Keratinocyte (primary cell): Measurements from ENCODE around the gene OPN4. TPM values are rescaled to one million over a fixed set of nuclear protein-coding genes. Genes with fewer than 3 reads are reported as not detected.
"Not testable (repeated sequence)": the region's sequence is repeated elsewhere in the genome, so short reads cannot be mapped to it uniquely, and the experiment has no call there.

Source experiments
- DNase-seq: peaks from one replicate; pipeline ENCODE4 v3.0.0-alpha.2; 2011; ENCODE audit warnings: low read depth, missing footprints, low spot score
- FAIRE-seq: peaks from 2 replicates; lab custom pipeline; 2011; peaks lifted over from hg19 to GRCh38; lab: Jason Lieb, UNC
- H2AFZ ChIP-seq: 2 replicates; pipeline ENCODE4 v1.6.0; 2012; ENCODE audit warnings: low read length, control low read depth, inconsistent platforms; ENCODE audit not compliant: control insufficient read depth
- H3K27ac ChIP-seq: 2 replicates; pipeline ENCODE4 v1.5.1; 2011; ENCODE audit warnings: low read length; ENCODE audit not compliant: control insufficient read depth, insufficient read depth
- H3K27me3 ChIP-seq: 3 replicates; pipeline ENCODE4 v1.6.0; 2011; ENCODE audit warnings: low read length; ENCODE audit not compliant: control insufficient read depth, insufficient read depth; ENCODE audit errors: extremely low read depth
- H3K36me3 ChIP-seq, 2 experiments: 2 replicates in 1 of 2; 3 replicates in 1 of 2; pipeline ENCODE4 v1.5.1; 2011; ENCODE audit warnings: low read length in 2 of 2, mild to moderate bottlenecking in 1 of 2; ENCODE audit not compliant: control insufficient read depth in 2 of 2, insufficient read depth in 2 of 2; ENCODE audit errors: extremely low read depth in 1 of 2
- H3K4me1 ChIP-seq: 3 replicates; pipeline ENCODE4 v1.5.1; 2011; ENCODE audit warnings: low read length; ENCODE audit not compliant: control insufficient read depth, insufficient read depth; ENCODE audit errors: extremely low read depth
- H3K4me2 ChIP-seq: 3 replicates; pipeline ENCODE4 v1.6.0; 2011; ENCODE audit warnings: low read depth, low read length; ENCODE audit not compliant: control insufficient read depth, insufficient read depth; ENCODE audit errors: extremely low read depth
- H3K4me3 ChIP-seq, 3 experiments: fragments of 200-600 bp in 1 of 3; sonication (generic) in 1 of 3; 2 replicates in 2 of 3; 3 replicates in 1 of 3; pipeline ENCODE4 v1.5.1; 2011 to 2016; ENCODE audit warnings: low read length in 3 of 3, mild to moderate bottlenecking in 3 of 3, control low read depth in 2 of 3, inconsistent platforms in 1 of 3, low read depth in 1 of 3, mixed read lengths in 1 of 3, mixed run types in 1 of 3, moderate library complexity in 1 of 3; ENCODE audit not compliant: control insufficient read depth in 2 of 3, insufficient read depth in 2 of 3; ENCODE audit errors: extremely low read depth in 1 of 3
- H3K79me2 ChIP-seq: 2 replicates; pipeline ENCODE4 v1.6.0; 2012; ENCODE audit warnings: low read length; ENCODE audit not compliant: control insufficient read depth, insufficient read depth
- H3K9ac ChIP-seq: 3 replicates; pipeline ENCODE4 v1.6.0; 2011; ENCODE audit warnings: low read length; ENCODE audit not compliant: control insufficient read depth, insufficient read depth; ENCODE audit errors: extremely low read depth
- H3K9me1 ChIP-seq: 3 replicates; pipeline ENCODE4 v1.6.0; 2011; ENCODE audit warnings: low read length; ENCODE audit not compliant: control insufficient read depth, insufficient read depth; ENCODE audit errors: extremely low read depth
- H3K9me3 ChIP-seq: 2 replicates; pipeline ENCODE4 v1.5.1; 2012; ENCODE audit warnings: low read depth, low read length; ENCODE audit not compliant: control insufficient read depth
- H4K20me1 ChIP-seq: 3 replicates; pipeline ENCODE4 v1.6.0; 2011; ENCODE audit warnings: low read length; ENCODE audit not compliant: control insufficient read depth, insufficient read depth; ENCODE audit errors: extremely low read depth
- EZH2 ChIP-seq: IDR thresholded peaks from one replicate; pipeline ENCODE4 v1.6.1; 2012; ENCODE audit warnings: inconsistent platforms, mild to moderate bottlenecking, low read length, moderate library complexity
- dilution Hi-C: fragments of 300-500 bp; cut with MboI; formaldehyde crosslinking; loops from one replicate; pipeline ENCODE4 v1.7.0; 2020; ENCODE audit warnings: low sequenced_read_pairs; ENCODE audit not compliant: extremely low pct_ligation_motif_present
- polyA plus RNA-seq, 5 experiments: library from polyadenylated mRNA; depleted of rRNA in 3 of 5; stranded (reverse) in 3 of 5; stranded (forward) in 1 of 5; unstranded in 1 of 5; fragments of >200 nt; gene quantifications; 1 replicate in 1 of 5; 2 replicates in 3 of 5; 3 replicates in 1 of 5; pipeline versions ENCODE4 v1.2.1 to v1.2.3, GENCODE V29; 2011 to 2012; ENCODE audit warnings: missing spikeins in 2 of 5, low read depth in 1 of 5, low replicate concordance in 1 of 5
- TF ChIP-seq, protein P1 (sequence below), 3 experiments: IDR thresholded peaks in 1 of 3; conservative IDR thresholded peaks in 1 of 3; optimal IDR thresholded peaks in 1 of 3; 2 replicates in 2 of 3; 3 replicates in 1 of 3; pipeline versions ENCODE3 to v1.5.1; 2011; ENCODE audit warnings: low read length in 3 of 3, mild to moderate bottlenecking in 3 of 3, moderate library complexity in 2 of 3, control low read depth in 1 of 3, inconsistent platforms in 1 of 3; ENCODE audit not compliant: insufficient read depth in 2 of 3; ENCODE audit errors: extremely low read depth in 1 of 3

Gene OPN4
- polyA plus RNA-seq, 1 donor (not counting 4 experiments of a cell fraction or from before 2014, with no cell fraction given): not detected

DNA sequence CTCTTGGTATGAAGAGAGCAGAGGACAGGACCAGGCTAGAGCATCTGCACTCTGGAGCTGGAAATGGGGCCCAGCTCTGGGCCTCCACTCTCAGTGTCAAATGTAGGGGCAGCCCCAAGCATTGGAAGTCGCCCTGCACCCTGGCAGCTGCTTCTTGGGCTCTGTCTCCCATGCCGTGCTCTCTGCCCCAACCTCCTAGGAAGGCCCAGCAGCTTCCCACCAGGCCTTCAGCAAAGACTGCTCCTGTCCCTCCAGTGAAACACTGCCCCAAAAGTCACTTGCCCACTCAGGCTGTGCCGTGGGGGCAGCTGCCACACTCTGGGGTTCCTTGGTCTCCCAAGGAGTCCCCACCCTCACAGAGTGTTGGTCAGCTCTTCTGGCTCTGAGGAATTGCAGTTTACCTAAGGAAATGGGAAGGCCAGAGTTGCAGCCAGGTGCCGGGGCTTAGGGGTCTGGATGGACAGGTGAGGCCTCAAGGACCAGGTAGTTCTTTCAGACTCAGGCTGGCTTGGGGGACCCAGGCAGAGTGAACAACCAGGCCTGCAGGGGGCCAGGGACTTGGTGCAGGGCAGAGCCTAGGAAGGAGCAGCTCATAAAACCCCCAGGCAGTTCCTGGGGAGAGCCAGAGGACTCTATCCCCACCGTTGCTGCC is 9.4 kb upstream of the OPN4 start:
- Histone ChIP-seq H3K4me1 (peaks cover 34% of the 10 kb centered on the region), H2AFZ (no peak overlapping the region), H3K36me3 (no peaks in the 10 kb centered on the region), H3K27ac (no peak overlapping the region), H3K9me3 (no peaks in the 10 kb centered on the region), H3K27me3 (no peaks in the 10 kb centered on the region), H3K4me3 (no peak overlapping the region), H3K9ac (no peak overlapping the region), H3K79me2 (no peaks in the 10 kb centered on the region), H3K9me1 (peaks cover 2% of the 10 kb centered on the region), H4K20me1 (no peaks in the 10 kb centered on the region), H3K4me2 (no peak overlapping the region)
- TF ChIP-seq, protein P1, sequence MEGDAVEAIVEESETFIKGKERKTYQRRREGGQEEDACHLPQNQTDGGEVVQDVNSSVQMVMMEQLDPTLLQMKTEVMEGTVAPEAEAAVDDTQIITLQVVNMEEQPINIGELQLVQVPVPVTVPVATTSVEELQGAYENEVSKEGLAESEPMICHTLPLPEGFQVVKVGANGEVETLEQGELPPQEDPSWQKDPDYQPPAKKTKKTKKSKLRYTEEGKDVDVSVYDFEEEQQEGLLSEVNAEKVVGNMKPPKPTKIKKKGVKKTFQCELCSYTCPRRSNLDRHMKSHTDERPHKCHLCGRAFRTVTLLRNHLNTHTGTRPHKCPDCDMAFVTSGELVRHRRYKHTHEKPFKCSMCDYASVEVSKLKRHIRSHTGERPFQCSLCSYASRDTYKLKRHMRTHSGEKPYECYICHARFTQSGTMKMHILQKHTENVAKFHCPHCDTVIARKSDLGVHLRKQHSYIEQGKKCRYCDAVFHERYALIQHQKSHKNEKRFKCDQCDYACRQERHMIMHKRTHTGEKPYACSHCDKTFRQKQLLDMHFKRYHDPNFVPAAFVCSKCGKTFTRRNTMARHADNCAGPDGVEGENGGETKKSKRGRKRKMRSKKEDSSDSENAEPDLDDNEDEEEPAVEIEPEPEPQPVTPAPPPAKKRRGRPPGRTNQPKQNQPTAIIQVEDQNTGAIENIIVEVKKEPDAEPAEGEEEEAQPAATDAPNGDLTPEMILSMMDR (optimal IDR thresholded peaks at IDR 0.05 in 1 of 3, IDR thresholded peaks at IDR 0.05 in 1 of 3, conservative IDR thresholded peaks at IDR 0.05 in 1 of 3; ENCODE audit: extremely low read depth in 1 of 3, insufficient read depth in 2 of 3, low read length in 3 of 3): no peak
- TF ChIP-seq EZH2: no peak
- FAIRE-seq (no peak), DNase-seq (no peak)
- dilution Hi-C loops: no loop called here

DNA sequence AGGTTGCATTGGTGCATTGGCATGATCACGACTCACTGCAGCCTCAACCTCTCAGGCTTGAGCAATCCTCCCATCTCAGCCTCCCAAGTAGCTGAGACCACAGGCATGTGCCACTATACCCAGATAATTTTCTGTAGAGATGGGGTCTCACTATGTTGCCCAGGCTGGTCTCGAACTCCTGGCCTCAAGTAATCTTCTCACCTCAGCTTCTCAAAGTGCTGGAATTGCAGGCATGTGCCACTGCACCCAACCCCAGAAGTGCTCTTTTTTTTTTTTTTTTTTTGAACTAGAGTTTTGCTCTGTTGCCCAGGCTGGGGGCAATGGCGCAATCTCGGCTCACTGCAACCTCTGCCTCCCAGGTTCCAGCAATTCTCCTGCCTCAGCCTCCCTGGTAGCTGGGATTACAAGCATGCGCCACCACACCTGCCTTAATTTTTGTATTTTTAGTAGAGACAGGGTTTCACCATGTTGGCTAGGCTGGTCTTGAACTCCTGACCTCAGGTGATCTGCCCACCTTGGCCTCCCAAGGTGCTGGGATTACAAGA is 8.7 kb upstream of the OPN4 start:
- H2AFZ ChIP-seq, H3K79me2 ChIP-seq, FAIRE-seq, dilution Hi-C loops, H3K27me3 ChIP-seq, H3K27ac ChIP-seq, H3K9me3 ChIP-seq, H3K9ac ChIP-seq, H3K4me3 ChIP-seq, H4K20me1 ChIP-seq, H3K9me1 ChIP-seq, H3K36me3 ChIP-seq, DNase-seq, H3K4me2 ChIP-seq: not testable (repeated sequence)
- peaks cover 33% of the 10 kb centered on the region for H3K4me1 ChIP-seq
